Urothelium cell line (cell line): ENCODE measurements around the gene SIX5.
A peak's percentile ranks its signal among the peaks of the same experiment; 100 is the strongest.

Experiments
- DNase-seq: peaks from one replicate; pipeline ENCODE4 v3.0.0; 2011; ENCODE audit warnings: low spot score, mixed read lengths
- FAIRE-seq: peaks from 2 replicates; lab custom pipeline; 2011; peaks lifted over from hg19 to GRCh38; lab: Jason Lieb, UNC

The SIX5 gene

GRCh38 chr19:45717131-45717982 lies 51.7 kb downstream of the SIX5 start:
- DNase-seq (peak; percentile 97), FAIRE-seq (peak; percentile 82)

DNA sequence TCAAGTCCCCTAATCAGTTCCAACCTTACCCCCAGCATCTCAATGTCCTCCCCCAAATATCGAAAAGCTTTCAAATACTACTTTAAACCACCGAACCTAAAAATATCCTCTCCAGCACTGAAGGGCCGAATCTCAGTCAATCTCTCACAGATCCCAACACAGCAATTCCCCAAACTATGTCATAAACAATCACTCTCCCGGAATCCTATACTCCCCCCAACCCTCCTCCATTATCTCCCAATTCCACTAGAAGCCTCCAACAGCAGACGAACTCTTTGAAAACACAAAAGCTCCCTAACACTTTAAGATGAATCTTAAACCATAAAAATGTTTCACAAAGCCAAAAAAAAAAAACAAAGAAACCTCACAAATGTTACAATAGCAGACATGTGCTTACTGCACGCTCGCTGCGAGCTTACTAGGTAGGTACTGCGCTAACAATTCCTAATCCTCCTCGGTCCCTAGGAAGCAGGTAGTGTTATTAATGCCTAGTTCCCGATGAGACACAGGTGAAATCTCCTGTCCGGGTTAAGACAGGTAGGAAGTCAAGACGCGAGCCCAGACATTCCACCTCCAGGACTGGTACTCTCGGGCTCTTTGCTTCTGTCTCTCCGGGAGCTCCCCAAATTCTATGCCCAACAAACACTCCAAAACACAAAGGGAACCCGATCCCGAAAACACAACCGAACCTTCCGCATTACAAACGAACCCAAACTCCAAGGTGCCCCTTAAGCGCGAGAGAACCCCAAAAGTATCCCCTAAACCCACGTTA lies 52.5 kb downstream of the SIX5 start:
- FAIRE-seq = no peak
- DNase-seq = no peak

DNA sequence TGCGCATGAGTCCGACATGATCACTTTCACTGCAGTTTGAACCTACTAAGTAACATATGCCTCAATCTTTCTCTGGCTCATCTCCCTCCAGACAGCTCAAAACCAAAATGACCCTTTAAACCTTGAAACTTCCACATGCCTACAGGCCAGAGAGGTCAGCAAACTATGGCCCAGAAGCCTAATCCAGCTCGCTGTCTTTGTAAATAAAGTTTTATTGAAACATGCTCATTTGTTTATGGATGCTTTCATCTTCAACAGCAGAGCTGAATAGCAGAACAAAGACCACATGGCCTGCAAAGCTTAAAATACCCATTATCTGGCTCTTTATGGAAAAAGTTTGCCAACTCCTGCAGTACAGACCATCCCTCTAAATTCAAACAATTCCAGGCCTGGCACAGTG lies 53.9 kb downstream of the SIX5 start:
- no peak for FAIRE-seq
- no peak for DNase-seq
